ENCODE results near the gene NTRK2.

Gene NTRK2

GRCh38 chr9:84772511-84772910, 103.0 kb downstream of the NTRK2 start:
- H3K27ac ChIP-seq (ENCODE audit: low read depth, low read length): no peak overlapping the region
- no peak overlapping the region for H3K4ac ChIP-seq (ENCODE audit: low read depth, low read length)
- H3K18ac ChIP-seq (ENCODE audit: low read length): no peak overlapping the region
- no peak overlapping the region for H4K8ac ChIP-seq (ENCODE audit: low read depth, low read length)
- no peak overlapping the region for H3K14ac ChIP-seq (ENCODE audit: low read length)
- H3K27me3 ChIP-seq (ENCODE audit: insufficient read depth, low read length): no peaks in the 10 kb centered on the region
- no peak overlapping the region for H4K12ac ChIP-seq (ENCODE audit: low read depth, low read length)
- no peaks in the 10 kb centered on the region for H3K79me1 ChIP-seq (ENCODE audit: low read length)
- no peak overlapping the region for H2AK5ac ChIP-seq (ENCODE audit: low read length)
- H2AFZ ChIP-seq (ENCODE audit: insufficient read depth, low read length, poor library complexity): no peak overlapping the region
- H2BK120ac ChIP-seq (ENCODE audit: insufficient read depth, low read length, poor library complexity): no peak overlapping the region
- peak overlapping the region; percentile 74 for H3K23ac ChIP-seq (ENCODE audit: low read length)
- H2BK5ac ChIP-seq (ENCODE audit: low read depth, low read length, poor library complexity): no peak overlapping the region
- no peaks in the 10 kb centered on the region for H3K9me3 ChIP-seq (ENCODE audit: insufficient read depth, low read depth, low read length)
- H3K79me2 ChIP-seq (ENCODE audit: control insufficient read depth, insufficient read depth, low read length, poor library complexity): no peaks in the 10 kb centered on the region
- no peak overlapping the region for H4K91ac ChIP-seq (ENCODE audit: low read depth, low read length)
- no peak overlapping the region for H3K4me2 ChIP-seq (ENCODE audit: low read length)
- no peaks in the 10 kb centered on the region for H3K36me3 ChIP-seq (ENCODE audit: control insufficient read depth in 1 of 2, insufficient read depth in 2 of 2, low read length in 2 of 2)
- no CpG with 5 or more reads among the region's 3 CpGs for WGBS (ENCODE audit: extremely low coverage, insufficient coverage, insufficient read length)
- no peak for DNase-seq
- H2BK12ac ChIP-seq (ENCODE audit: low read length): no peak overlapping the region
- H3K9ac ChIP-seq (ENCODE audit: low read length): peak overlapping the region; percentile 36
- no peaks in the 10 kb centered on the region for H3K4me1 ChIP-seq (ENCODE audit: control insufficient read depth in 1 of 2, insufficient read depth in 2 of 2, low read length in 2 of 2)
- H3K4me3 ChIP-seq (ENCODE audit: low read depth, low read length): no peak overlapping the region

- H2BK12ac ChIP-seq (ENCODE audit: low read length): no peak overlapping the region
- H2BK5ac ChIP-seq (ENCODE audit: low read depth, low read length, poor library complexity): no peak overlapping the region
- no peak overlapping the region for H3K9ac ChIP-seq (ENCODE audit: low read length)
- H4K91ac ChIP-seq (ENCODE audit: low read depth, low read length): no peak overlapping the region
- no peaks in the 10 kb centered on the region for H3K79me2 ChIP-seq (ENCODE audit: control insufficient read depth, insufficient read depth, low read length, poor library complexity)
- no peak overlapping the region for H3K23ac ChIP-seq (ENCODE audit: low read length)
- peak in 1 of 2 donors; percentile 7 for DNase-seq
- no peak overlapping the region for H4K8ac ChIP-seq (ENCODE audit: low read depth, low read length)
- no peak overlapping the region for H4K12ac ChIP-seq (ENCODE audit: low read depth, low read length)
- H3K18ac ChIP-seq (ENCODE audit: low read length): no peak overlapping the region
- H2BK120ac ChIP-seq (ENCODE audit: insufficient read depth, low read length, poor library complexity): no peak overlapping the region
- no peak overlapping the region for H3K14ac ChIP-seq (ENCODE audit: low read length)
- H2AFZ ChIP-seq (ENCODE audit: insufficient read depth, low read length, poor library complexity): no peak overlapping the region
- H3K4me2 ChIP-seq (ENCODE audit: low read length): no peak overlapping the region
- H3K4me3 ChIP-seq (ENCODE audit: low read depth, low read length): no peak overlapping the region
- H3K27ac ChIP-seq (ENCODE audit: low read depth, low read length): no peak overlapping the region
- H3K4ac ChIP-seq (ENCODE audit: low read depth, low read length): no peak overlapping the region
- H3K4me1 ChIP-seq (ENCODE audit: control insufficient read depth in 1 of 2, insufficient read depth in 2 of 2, low read length in 2 of 2): no peaks in the 10 kb centered on the region
- no peaks in the 10 kb centered on the region for H3K36me3 ChIP-seq (ENCODE audit: control insufficient read depth in 1 of 2, insufficient read depth in 2 of 2, low read length in 2 of 2)
- H2AK5ac ChIP-seq (ENCODE audit: low read length): no peak overlapping the region
- H3K79me1 ChIP-seq (ENCODE audit: low read length): no peaks in the 10 kb centered on the region
- H3K9me3 ChIP-seq (ENCODE audit: insufficient read depth, low read depth, low read length): no peaks in the 10 kb centered on the region
- H3K27me3 ChIP-seq (ENCODE audit: insufficient read depth, low read length): no peaks in the 10 kb centered on the region
Observed at GRCh38 chr9:84773022-84773421, 103.5 kb downstream of the NTRK2 start.

DNA sequence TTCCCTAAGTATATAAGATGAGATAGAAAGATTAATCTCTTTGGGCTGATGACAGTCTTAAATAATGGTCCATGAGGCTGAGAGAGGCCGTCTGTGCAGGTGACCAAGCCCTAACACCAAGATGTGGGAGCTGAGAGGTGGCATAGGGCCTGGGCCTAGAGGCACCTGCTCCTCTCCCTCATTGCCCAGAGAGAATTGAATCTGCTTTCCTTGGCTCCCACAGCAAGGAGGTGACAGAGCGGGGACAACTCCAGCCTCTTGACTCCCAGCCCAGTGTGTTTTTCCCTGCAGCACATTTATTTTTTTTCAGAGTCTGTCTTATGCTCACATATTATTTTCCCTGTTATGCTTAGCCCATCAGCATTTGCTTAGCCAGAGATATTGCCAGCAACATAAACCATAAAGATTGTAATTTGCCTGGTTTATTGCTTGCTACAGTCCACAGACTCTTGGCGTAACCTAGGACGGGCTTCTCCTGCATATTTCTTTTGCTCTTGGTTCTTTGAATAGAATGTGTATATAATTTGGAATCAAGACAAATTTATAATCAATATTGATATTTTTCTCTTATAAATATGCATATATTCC, 105.6 kb downstream of the NTRK2 start:
- no peaks in the 10 kb centered on the region for H3K36me3 ChIP-seq (ENCODE audit: control insufficient read depth in 1 of 2, insufficient read depth in 2 of 2, low read length in 2 of 2)
- no peak overlapping the region for H2AFZ ChIP-seq (ENCODE audit: insufficient read depth, low read length, poor library complexity)
- WGBS (ENCODE audit: extremely low coverage, insufficient coverage, insufficient read length): no CpG with 5 or more reads among the region's 4 CpGs
- H3K27ac ChIP-seq (ENCODE audit: low read depth, low read length): no peak overlapping the region
- no peaks in the 10 kb centered on the region for H3K79me1 ChIP-seq (ENCODE audit: low read length)
- no peak overlapping the region for H3K18ac ChIP-seq (ENCODE audit: low read length)
- no peak overlapping the region for H3K4ac ChIP-seq (ENCODE audit: low read depth, low read length)
- H3K79me2 ChIP-seq (ENCODE audit: control insufficient read depth, insufficient read depth, low read length, poor library complexity): no peaks in the 10 kb centered on the region
- no peaks in the 10 kb centered on the region for H3K27me3 ChIP-seq (ENCODE audit: insufficient read depth, low read length)
- H3K14ac ChIP-seq (ENCODE audit: low read length): no peak overlapping the region
- no peak overlapping the region for H2BK5ac ChIP-seq (ENCODE audit: low read depth, low read length, poor library complexity)
- no peak overlapping the region for H4K12ac ChIP-seq (ENCODE audit: low read depth, low read length)
- no peak overlapping the region for H2AK5ac ChIP-seq (ENCODE audit: low read length)
- H3K9ac ChIP-seq (ENCODE audit: low read length): no peak overlapping the region
- no peak for DNase-seq
- H3K23ac ChIP-seq (ENCODE audit: low read length): no peak overlapping the region
- no peaks in the 10 kb centered on the region for H3K4me1 ChIP-seq (ENCODE audit: control insufficient read depth in 1 of 2, insufficient read depth in 2 of 2, low read length in 2 of 2)
- H3K4me2 ChIP-seq (ENCODE audit: low read length): no peak overlapping the region
- no peak overlapping the region for H2BK120ac ChIP-seq (ENCODE audit: insufficient read depth, low read length, poor library complexity)
- no peak overlapping the region for H4K91ac ChIP-seq (ENCODE audit: low read depth, low read length)
- no peak overlapping the region for H3K4me3 ChIP-seq (ENCODE audit: low read depth, low read length)
- H2BK12ac ChIP-seq (ENCODE audit: low read length): no peak overlapping the region
- H4K8ac ChIP-seq (ENCODE audit: low read depth, low read length): no peak overlapping the region
- H3K9me3 ChIP-seq (ENCODE audit: insufficient read depth, low read depth, low read length): no peaks in the 10 kb centered on the region

DNA sequence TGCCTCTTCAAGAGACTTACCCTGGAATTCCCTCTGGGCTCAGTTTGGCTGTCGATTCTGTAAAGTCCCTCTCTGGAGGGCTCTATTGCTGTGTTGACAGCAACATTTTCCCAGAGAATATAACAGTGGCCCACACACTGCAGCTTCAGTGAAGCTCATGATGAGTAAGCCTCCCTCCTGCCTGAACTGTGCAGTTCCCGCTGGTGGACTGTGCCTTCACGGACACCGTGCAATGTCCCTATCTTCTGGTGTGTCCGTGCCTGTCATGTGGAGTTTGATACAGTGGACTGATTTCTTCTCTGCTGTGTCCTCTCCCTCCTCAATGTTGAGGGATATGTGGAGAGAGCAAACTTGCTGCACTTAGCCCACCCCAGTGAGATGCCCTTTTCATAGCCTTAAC, 109.0 kb downstream of the NTRK2 start:
- Histone ChIP-seq H2BK5ac (ENCODE audit: low read depth, low read length, poor library complexity) (no peak overlapping the region), H3K4me1 (ENCODE audit: control insufficient read depth in 1 of 2, insufficient read depth in 2 of 2, low read length in 2 of 2) (no peaks in the 10 kb centered on the region), H3K9me3 (ENCODE audit: insufficient read depth, low read depth, low read length) (no peaks in the 10 kb centered on the region), H4K12ac (ENCODE audit: low read depth, low read length) (no peak overlapping the region), H3K9ac (ENCODE audit: low read length) (no peak overlapping the region), H4K91ac (ENCODE audit: low read depth, low read length) (no peak overlapping the region), H3K4me2 (ENCODE audit: low read length) (no peak overlapping the region), H3K14ac (ENCODE audit: low read length) (no peak overlapping the region), H4K8ac (ENCODE audit: low read depth, low read length) (no peak overlapping the region), H3K36me3 (ENCODE audit: control insufficient read depth in 1 of 2, insufficient read depth in 2 of 2, low read length in 2 of 2) (no peaks in the 10 kb centered on the region), H3K4me3 (ENCODE audit: low read depth, low read length) (no peak overlapping the region), H3K79me2 (ENCODE audit: control insufficient read depth, insufficient read depth, low read length, poor library complexity) (no peaks in the 10 kb centered on the region), H2BK120ac (ENCODE audit: insufficient read depth, low read length, poor library complexity) (no peak overlapping the region), H3K23ac (ENCODE audit: low read length) (no peak overlapping the region), H3K79me1 (ENCODE audit: low read length) (no peaks in the 10 kb centered on the region), H3K18ac (ENCODE audit: low read length) (no peak overlapping the region), H3K27me3 (ENCODE audit: insufficient read depth, low read length) (no peaks in the 10 kb centered on the region), H2BK12ac (ENCODE audit: low read length) (no peak overlapping the region), H3K4ac (ENCODE audit: low read depth, low read length) (no peak overlapping the region), H2AFZ (ENCODE audit: insufficient read depth, low read length, poor library complexity) (no peak overlapping the region), H2AK5ac (ENCODE audit: low read length) (no peak overlapping the region), H3K27ac (ENCODE audit: low read depth, low read length) (no peak overlapping the region)
- DNase-seq: no peak
- WGBS (ENCODE audit: extremely low coverage, insufficient coverage, insufficient read length): no CpG with 5 or more reads among the region's 5 CpGs

All from trophoblast cell (in vitro differentiated cells and primary cell).